NCI-H748 treated with DMSO at 0.1 percent for 48 hours (cell line): ENCODE data around the gene ZNF565.
"Not testable (repeated sequence)": the region's sequence is repeated elsewhere in the genome, so short reads cannot be mapped to it uniquely, and the experiment has no call there.

Experiments used
- DNase-seq: peaks from one replicate; lab custom pipeline; 2025; lab: John Stamatoyannopoulos, UW

ZNF565 gene

GRCh38 chr19:36214386-36215275 is at the start of gene ZNF565, which contains the start of gene ZNF146:
Gene ZNF565, minus strand, starts transcription at chr19:36214665. Its CDS starts 12,680 bp downstream, at chr19:36201985.
Gene ZNF146, plus strand, starts transcription at chr19:36215106. Its CDS starts 21,335 bp downstream, at chr19:36236441.
- peak; percentile 99 for DNase-seq

GRCh38 chr19:36259211-36259610 is 44.7 kb upstream of the ZNF565 start:
- DNase-seq: no peak

- DNase-seq: no peak
These were observed 43.8 kb upstream of the ZNF565 start for GRCh38 chr19:36258028-36258875.

- DNase-seq: peak; percentile 36
These were observed 43.0 kb upstream of the ZNF565 start for GRCh38 chr19:36257520-36257876.

DNA sequence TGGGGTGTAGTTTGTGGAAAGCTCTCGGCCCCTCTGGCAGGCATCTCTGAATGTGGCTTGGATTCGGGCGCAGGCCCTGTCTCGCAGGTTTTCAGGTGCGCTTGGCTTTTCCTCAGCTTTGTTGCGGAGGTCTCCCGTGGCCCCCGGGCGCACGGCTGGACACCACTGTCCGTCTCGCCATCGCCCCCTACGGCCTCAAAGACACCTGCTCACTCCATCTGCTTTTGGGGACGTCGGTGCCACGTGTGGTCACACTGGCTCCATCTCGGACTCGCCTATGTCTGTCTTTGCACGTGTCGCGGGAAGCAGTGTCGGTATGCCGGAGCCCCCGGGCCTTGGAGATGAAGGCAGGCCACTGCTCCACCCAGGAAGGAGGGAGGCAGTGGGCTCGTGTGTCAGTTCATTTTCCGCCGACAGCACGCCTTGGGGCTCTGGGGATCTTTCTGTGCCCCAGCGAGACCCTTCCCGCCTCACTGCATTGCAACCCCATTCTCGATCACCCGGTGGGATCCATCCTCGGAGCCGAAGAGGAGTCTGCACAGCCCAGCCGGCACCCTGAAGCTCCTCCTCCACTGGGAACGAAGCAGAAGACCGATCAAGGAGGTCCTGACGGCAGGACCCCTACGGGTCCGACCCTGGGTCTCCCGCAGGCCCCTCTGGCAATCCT is 42.5 kb upstream of the ZNF565 start:
- no peak for DNase-seq

GRCh38 chr19:36256064-36256463 is 41.6 kb upstream of the ZNF565 start:
- no peak for DNase-seq

- no peak for DNase-seq
These were observed 40.9 kb upstream of the ZNF565 start for GRCh38 chr19:36255316-36255715.

- no peak for DNase-seq
These were observed 40.4 kb upstream of the ZNF565 start for GRCh38 chr19:36254848-36255247.

DNA sequence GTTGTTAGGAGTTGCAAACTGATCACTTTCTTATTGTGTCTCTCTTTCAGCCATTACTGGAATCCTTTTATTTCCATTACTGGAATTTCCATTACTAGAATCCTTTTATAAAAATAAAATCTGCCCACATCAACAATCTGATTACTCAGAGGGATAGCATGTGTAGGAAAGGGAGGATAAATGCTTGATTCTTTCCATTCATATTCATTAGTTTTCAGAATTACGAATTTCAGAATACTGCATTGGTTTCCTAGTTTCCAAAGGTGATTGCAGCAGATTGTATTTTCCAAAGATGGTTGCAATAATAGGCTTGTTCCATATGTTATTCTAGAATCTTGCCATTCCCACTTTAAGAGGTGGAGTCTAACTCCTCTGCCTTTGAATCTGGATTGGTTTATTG is 37.6 kb upstream of the ZNF565 start:
- DNase-seq: no peak

DNA sequence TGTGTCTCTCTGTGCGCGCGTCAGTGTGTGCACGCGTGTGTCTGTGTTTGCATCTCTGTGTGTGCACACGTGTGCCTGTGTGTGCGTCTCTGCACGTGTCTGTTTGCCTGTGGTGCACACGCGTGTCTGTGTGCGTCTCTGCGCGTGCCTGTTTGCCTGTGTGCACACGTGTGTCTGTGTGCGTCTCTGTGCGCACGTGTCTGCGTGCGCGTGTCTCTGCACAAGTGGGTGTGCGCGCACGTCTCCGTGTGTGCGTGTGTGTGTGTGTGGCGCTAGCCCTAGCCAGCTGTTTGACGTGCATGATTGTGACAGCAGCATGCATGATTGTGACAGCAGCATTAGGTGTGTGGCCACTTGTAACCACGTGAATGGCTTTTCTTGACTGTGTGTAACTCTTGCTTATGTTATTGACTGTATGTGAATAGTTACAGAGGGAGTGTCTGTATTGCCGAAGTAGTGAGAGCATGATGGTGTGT is 31.6 kb upstream of the ZNF565 start:
- no peak for DNase-seq

GRCh38 chr19:36245210-36246005 is 30.9 kb upstream of the ZNF565 start:
- DNase-seq: peak; percentile 7

DNA sequence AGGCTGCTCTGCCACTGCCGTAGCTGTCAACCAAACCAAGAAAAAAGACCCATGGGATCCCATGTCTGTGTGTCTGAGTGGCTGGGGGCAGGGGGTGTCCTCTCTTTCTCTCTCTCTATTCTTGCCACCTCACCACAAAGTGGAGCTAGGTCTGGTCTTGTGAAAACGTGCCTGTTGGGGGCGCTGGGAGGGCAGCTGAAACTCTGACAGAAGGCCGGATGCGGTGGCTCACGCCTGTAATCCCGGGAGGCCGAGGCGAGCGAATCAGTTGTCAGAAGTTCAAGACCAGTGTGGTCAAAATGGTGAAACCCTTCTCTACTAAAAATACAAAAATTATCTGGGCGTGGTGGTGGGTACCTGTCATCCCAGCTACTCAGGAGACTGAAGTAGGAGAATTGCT is 29.6 kb upstream of the ZNF565 start:
- no peak for DNase-seq

- no peak for DNase-seq
These were observed 22.5 kb upstream of the ZNF565 start for GRCh38 chr19:36236946-36237310.

DNA sequence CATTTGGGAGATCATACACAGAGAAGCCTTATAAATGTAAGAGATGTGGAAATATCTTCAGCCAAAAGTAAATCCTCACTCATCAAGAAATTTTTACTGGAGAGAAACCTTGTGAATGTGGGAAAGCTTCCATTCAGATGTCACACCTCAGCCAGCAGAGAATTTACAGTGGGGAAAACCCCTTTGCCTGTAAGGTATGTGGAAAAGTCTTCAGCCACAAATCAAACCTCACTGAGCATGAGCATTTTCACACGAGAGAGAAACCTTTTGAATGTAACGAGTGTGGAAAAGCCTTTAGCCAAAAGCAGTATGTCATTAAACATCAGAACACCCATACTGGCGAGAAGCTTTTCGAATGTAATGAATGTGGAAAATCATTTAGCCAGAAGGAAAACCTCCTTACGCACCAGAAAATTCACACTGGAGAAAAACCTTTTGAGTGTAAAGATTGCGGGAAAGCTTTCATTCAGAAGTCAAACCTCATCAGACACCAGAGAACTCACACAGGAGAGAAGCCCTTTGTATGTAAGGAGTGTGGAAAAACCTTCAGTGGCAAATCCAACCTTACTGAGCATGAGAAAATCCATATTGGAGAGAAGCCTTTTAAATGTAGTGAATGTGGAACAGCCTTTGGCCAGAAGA is 22.0 kb upstream of the ZNF565 start:
- DNase-seq: no peak

DNA sequence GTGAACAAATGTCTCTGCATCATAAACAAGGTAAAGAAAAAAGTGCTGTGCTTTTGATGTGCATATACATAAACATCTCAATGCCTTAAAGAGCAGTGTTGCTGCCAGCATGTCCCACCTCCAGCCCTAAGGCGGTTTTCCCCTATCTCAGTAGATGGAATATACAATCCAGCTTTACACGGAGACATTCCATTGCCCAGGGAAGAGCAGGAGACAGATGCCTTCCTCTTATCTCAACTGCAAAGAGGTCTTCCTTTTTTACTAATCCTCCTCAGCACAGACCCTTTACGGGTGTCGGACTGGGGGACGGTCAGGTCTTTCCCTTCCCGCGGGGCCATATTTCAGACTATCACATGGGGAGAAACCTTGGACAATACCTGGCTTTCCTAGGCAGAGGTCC is 19.2 kb upstream of the ZNF565 start:
- not testable (repeated sequence) for DNase-seq

DNA sequence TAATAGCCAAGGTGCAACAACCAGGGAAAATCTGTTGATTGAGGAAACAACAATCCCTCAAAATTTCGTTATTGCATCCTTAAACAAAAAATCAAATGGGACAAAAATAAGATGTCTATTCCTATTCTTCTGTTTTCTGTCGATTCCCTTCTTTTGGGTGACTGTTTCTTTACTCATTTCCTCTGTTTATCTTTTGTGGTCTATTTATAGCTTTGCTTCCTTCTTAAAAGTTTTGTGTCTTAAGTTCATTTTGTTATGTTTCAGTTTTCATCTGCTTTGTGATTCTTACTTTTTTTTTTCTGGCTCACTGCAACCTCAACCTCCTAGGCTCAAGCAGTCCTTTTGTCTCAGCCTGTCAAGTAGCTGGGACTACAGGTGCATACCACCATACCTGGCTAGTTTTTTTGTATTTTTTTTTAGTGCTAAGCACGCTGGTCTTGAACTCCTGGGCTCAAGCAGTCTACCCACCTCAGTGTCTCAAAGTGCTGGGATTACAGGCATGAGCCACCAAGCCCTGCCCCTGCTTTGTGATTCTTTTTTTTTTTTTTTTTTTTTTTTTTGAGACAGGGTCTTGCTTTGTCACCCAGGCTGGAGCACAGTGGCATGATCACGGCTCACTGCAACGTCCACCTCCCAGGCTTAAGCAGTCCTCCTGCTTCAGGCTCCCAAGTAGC is 10.9 kb upstream of the ZNF565 start:
- no peak for DNase-seq

DNA sequence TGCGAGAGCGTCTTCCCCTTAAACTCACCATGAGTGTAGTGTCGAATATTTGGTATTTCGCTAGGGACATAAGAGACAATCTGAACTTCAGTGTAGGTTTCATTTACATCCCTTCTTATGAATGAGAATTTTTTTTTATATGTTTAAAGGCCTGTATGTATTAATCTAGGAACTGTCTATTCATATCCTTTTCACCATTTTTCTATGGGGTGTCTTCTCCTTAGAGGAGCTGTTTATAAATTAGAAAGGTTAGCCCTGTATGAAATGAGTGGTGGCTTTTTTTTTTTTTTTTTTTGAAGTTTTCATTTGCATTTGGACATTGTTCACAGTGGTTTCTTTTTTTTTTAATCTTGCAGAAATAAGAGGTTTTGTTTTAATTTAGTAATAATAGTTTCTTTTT is 8.0 kb upstream of the ZNF565 start:
- no peak for DNase-seq

GRCh38 chr19:36221474-36221873 is 7.0 kb upstream of the ZNF565 start:
- no peak for DNase-seq

- DNase-seq: peak; percentile 42
These were observed 1.0 kb upstream of the ZNF565 start for GRCh38 chr19:36215276-36216123.
